Coronary artery (tissue), 2 donors: ENCODE measurements around the gene TTLL11.
A peak's percentile ranks its signal among the peaks of the same experiment; 100 is the strongest.

ENCODE experiments used
- DNase-seq: peaks from one replicate; pipeline ENCODE4 v3.0.0-alpha.2; 2017; ENCODE audit warnings: low spot score
- H3K27ac ChIP-seq, 2 donors: fragments of 200-600 bp; sonication (generic); one replicate each; pipeline ENCODE4 v1.5.1; 2016 to 2019
- H3K4me3 ChIP-seq: fragments of 200-600 bp; sonication (generic); 2 replicates; pipeline ENCODE4 v1.5.1; 2016; ENCODE audit warnings: mild to moderate bottlenecking, moderate library complexity
- TF ChIP-seq, protein P1 (sequence below): fragments of 200-600 bp; sonication (generic); IDR thresholded peaks from one replicate; pipeline ENCODE4 v1.5.1; 2019; ENCODE audit warnings: antibody characterized with exemption

TTLL11 gene

GRCh38 chr9:121906074-121906870, 186.8 kb downstream of the TTLL11 start:
- no peak overlapping the region for H3K27ac ChIP-seq
- peak; percentile 5 for DNase-seq
- TF ChIP-seq, protein P1, sequence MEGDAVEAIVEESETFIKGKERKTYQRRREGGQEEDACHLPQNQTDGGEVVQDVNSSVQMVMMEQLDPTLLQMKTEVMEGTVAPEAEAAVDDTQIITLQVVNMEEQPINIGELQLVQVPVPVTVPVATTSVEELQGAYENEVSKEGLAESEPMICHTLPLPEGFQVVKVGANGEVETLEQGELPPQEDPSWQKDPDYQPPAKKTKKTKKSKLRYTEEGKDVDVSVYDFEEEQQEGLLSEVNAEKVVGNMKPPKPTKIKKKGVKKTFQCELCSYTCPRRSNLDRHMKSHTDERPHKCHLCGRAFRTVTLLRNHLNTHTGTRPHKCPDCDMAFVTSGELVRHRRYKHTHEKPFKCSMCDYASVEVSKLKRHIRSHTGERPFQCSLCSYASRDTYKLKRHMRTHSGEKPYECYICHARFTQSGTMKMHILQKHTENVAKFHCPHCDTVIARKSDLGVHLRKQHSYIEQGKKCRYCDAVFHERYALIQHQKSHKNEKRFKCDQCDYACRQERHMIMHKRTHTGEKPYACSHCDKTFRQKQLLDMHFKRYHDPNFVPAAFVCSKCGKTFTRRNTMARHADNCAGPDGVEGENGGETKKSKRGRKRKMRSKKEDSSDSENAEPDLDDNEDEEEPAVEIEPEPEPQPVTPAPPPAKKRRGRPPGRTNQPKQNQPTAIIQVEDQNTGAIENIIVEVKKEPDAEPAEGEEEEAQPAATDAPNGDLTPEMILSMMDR: no peak
- no peak overlapping the region for H3K4me3 ChIP-seq

DNA sequence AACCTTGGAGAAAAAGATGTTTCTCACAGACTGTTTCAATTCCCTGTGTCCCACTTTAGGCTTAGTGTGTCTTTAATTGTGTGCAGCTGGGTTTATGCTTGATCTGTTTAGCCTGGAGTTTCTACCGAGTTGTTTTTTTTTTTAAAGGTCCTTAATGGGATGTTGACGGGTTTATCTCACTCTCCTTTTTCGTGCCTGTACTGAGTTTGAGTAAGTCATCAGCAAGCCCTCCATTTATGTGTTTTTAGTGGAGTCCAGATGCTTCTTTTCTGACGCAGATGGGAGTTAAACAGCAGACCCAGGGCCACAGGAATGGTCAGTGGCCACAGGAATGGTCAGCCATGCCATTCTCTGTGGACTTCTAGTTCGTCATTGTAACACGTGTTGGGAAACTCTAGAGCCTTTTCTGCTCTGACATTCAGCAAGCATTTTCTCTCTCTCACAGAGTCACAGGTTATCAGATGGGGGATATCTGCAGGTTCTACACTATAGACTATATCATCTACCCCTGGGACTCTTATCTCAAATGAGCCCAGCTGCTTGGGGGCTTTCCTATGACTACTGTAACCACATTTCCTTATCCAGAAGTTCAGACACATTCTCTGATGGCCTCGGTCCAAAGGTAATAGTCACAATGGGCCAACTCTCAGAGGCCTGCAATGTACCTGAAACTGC, 190.5 kb downstream of the TTLL11 start:
- peak; percentile 79 for DNase-seq

DNA sequence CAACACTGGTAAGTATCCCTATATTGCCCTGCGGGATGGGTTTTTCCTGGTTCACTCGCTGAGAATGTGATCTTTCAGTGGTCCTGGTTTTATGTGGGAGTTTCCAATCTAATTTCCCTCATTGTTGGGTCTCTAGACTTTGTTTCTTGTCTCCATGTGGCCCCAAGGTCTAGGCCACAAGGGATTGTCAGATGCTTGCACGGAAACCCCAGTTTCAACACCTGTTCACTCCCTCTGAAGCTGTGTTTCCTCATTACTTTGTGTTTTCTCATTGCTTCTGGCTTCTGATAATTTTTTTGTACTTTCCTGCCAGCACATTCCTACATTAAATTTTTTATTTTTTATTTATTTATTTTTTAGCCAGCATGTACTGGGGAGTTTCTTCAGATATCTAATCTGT, 191.5 kb downstream of the TTLL11 start:
- Histone ChIP-seq H3K27ac (no peak overlapping the region), H3K4me3 (no peak overlapping the region)
- peak; percentile 19 for DNase-seq
- TF ChIP-seq, protein P1: no peak

More for the DNA sequence above, 190.5 kb downstream of the TTLL11 start:
- no peak overlapping the region for H3K4me3 ChIP-seq
- H3K27ac ChIP-seq: peak overlapping the region in 1 of 2 donors; percentile 42
- TF ChIP-seq, protein P1: no peak

- TF ChIP-seq, protein P1: no peak
- no peak for DNase-seq
- Histone ChIP-seq H3K27ac (no peak overlapping the region), H3K4me3 (no peak overlapping the region)
Measured at GRCh38 chr9:121900163-121900562, 192.9 kb downstream of the TTLL11 start.

DNA sequence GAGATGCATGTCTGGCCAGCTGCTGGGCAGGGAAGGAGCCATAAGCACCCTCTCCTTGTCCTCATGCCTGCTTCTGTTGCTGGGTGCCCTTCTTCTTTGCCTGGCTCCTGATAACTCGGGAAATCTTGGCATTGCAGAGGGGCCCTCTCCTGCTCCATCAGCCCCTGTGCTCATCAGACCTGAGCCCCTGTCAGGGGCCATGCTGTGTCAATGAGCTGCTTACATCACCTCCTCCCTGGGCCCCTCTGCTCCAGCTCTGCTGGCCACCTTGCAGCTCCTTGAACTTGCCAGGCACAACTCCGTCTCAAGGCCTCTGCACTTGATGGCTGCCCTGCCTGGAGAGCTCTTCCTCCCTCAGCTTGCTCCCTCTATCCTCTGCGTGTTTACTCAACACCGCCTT, 194.3 kb downstream of the TTLL11 start:
- peak; percentile 67 for DNase-seq
- TF ChIP-seq, protein P1: no peak
- Histone ChIP-seq H3K4me3 (no peak overlapping the region), H3K27ac (no peak overlapping the region)

GRCh38 chr9:121897140-121897539, 196.0 kb downstream of the TTLL11 start:
- Histone ChIP-seq H3K27ac (no peak overlapping the region), H3K4me3 (no peak overlapping the region)
- peak; percentile 35 for DNase-seq
- TF ChIP-seq, protein P1: no peak
